HS-5 (cell line): ENCODE data around the gene LGALS7.
"Not testable (repeated sequence)": the region's sequence is repeated elsewhere in the genome, so short reads cannot be mapped to it uniquely, and the experiment has no call there.

Source experiments
- DNase-seq: peaks from one replicate; pipeline ENCODE4 v3.0.0-alpha.2; 2012; ENCODE audit warnings: low read depth

Gene LGALS7

GRCh38 chr19:38799104-38799503 lies 25.8 kb upstream of the LGALS7 start:
- DNase-seq, result no peak

GRCh38 chr19:38797781-38798180 lies 24.5 kb upstream of the LGALS7 start:
- not testable (repeated sequence) for DNase-seq

GRCh38 chr19:38796154-38796553 lies 22.8 kb upstream of the LGALS7 start:
- no peak for DNase-seq

GRCh38 chr19:38795549-38795948 lies 22.2 kb upstream of the LGALS7 start:
- DNase-seq, result no peak

- DNase-seq, result no peak
Observed at GRCh38 chr19:38793671-38794070, 20.4 kb upstream of the LGALS7 start.

- peak; percentile 25 for DNase-seq
Observed at GRCh38 chr19:38793177-38793576, 19.9 kb upstream of the LGALS7 start.

GRCh38 chr19:38792250-38793111 lies 19.2 kb upstream of the LGALS7 start:
- DNase-seq, result no peak

GRCh38 chr19:38791451-38792064 lies 18.2 kb upstream of the LGALS7 start:
- not testable (repeated sequence) for DNase-seq

- not testable (repeated sequence) for DNase-seq
Observed at GRCh38 chr19:38790507-38791403, 17.4 kb upstream of the LGALS7 start.

GRCh38 chr19:38788478-38789243 lies 15.3 kb upstream of the LGALS7 start, which contains the start of gene LGALS7B:
TSS of gene LGALS7B (plus strand) at chr19:38789200. CDS start at chr19:38789227, 27 bp downstream.
- no peak for DNase-seq

GRCh38 chr19:38786572-38787265 lies 13.4 kb upstream of the LGALS7 start:
- DNase-seq, result no peak

GRCh38 chr19:38786061-38786460 lies 12.7 kb upstream of the LGALS7 start:
- not testable (repeated sequence) for DNase-seq

- DNase-seq, result no peak
Observed at GRCh38 chr19:38785187-38785699, 11.9 kb upstream of the LGALS7 start.

- no peak for DNase-seq
Observed at GRCh38 chr19:38784224-38784623, 10.9 kb upstream of the LGALS7 start.

- DNase-seq, result not testable (repeated sequence)
Observed at GRCh38 chr19:38782212-38782611, 8.9 kb upstream of the LGALS7 start.

GRCh38 chr19:38781058-38781457 lies 7.7 kb upstream of the LGALS7 start:
- DNase-seq, result no peak

- no peak for DNase-seq
Observed at GRCh38 chr19:38780443-38780842, 7.1 kb upstream of the LGALS7 start.

GRCh38 chr19:38778733-38779132 lies 5.4 kb upstream of the LGALS7 start:
- DNase-seq, result no peak

GRCh38 chr19:38774181-38774950 lies 1.0 kb upstream of the LGALS7 start:
- DNase-seq, result no peak

- not testable (repeated sequence) for DNase-seq
Observed at GRCh38 chr19:38771569-38771968, 1.7 kb downstream of the LGALS7 start.
